WI38 (cell line): ENCODE data around the gene SAMD9.
"Not testable (repeated sequence)": the region's sequence is repeated elsewhere in the genome, so short reads cannot be mapped to it uniquely, and the experiment has no call there.

Source experiments
- H3K4me3 ChIP-seq: 2 replicates; pipeline ENCODE4 v1.5.1; 2011; ENCODE audit warnings: low read depth, mild to moderate bottlenecking, control low read depth, low read length
- CTCF ChIP-seq: IDR thresholded peaks from 2 replicates; pipeline ENCODE4 v1.5.1; 2012; ENCODE audit warnings: low read depth, mild to moderate bottlenecking, control low read depth, low read length

Gene SAMD9

GRCh38 chr7:93142127-93142526 lies 24.3 kb upstream of the SAMD9 start:
- no peak overlapping the region for H3K4me3 ChIP-seq
- TF ChIP-seq CTCF: no peak

- H3K4me3 ChIP-seq: no peak overlapping the region
- TF ChIP-seq CTCF: no peak
Observed at GRCh38 chr7:93140582-93141191, 22.9 kb upstream of the SAMD9 start.

GRCh38 chr7:93138576-93138975 lies 20.8 kb upstream of the SAMD9 start:
- TF ChIP-seq CTCF: no peak
- no peak overlapping the region for H3K4me3 ChIP-seq

- H3K4me3 ChIP-seq: no peak overlapping the region
- no peak for TF ChIP-seq CTCF
Observed at GRCh38 chr7:93133005-93133404, 15.2 kb upstream of the SAMD9 start.

GRCh38 chr7:93132216-93132615 lies 14.4 kb upstream of the SAMD9 start:
- no peak overlapping the region for H3K4me3 ChIP-seq
- no peak for TF ChIP-seq CTCF

GRCh38 chr7:93126954-93127353 lies 9.2 kb upstream of the SAMD9 start:
- H3K4me3 ChIP-seq: not testable (repeated sequence)

GRCh38 chr7:93123532-93123931 lies 5.8 kb upstream of the SAMD9 start:
- H3K4me3 ChIP-seq: not testable (repeated sequence)

GRCh38 chr7:93120592-93121549 lies 3.1 kb upstream of the SAMD9 start:
- no peak overlapping the region for H3K4me3 ChIP-seq
- no peak for TF ChIP-seq CTCF
